ENCODE data around the gene CORO1C. TPM values are rescaled to one million over a fixed set of nuclear protein-coding genes. Genes with fewer than 3 reads are reported as not detected.

Gene CORO1C
- total RNA-seq, 1 donor = 261 TPM

GRCh38 chr12:108689314-108690190 is 41.8 kb downstream of the CORO1C start:
- Histone ChIP-seq H3K4me2 (ENCODE audit: insufficient read depth, low read length) (peak overlapping the region; percentile 82), H3K27ac (ENCODE audit: low read depth, low read length) (peak overlapping the region; percentile 98), H3K4me3 (ENCODE audit: insufficient read depth, low read length) (no peak overlapping the region), H4K20me1 (ENCODE audit: insufficient read depth, low read length) (peaks cover 12% of the 10 kb centered on the region), H3K36me3 (ENCODE audit: insufficient read depth, low read length) (peaks cover 27% of the 10 kb centered on the region), H3K79me2 (ENCODE audit: insufficient read depth, low read length) (peaks cover 92% of the 10 kb centered on the region), H3K4me1 (ENCODE audit: insufficient read depth, low read length) (peaks cover 75% of the 10 kb centered on the region), H2AFZ (ENCODE audit: low read length) (no peak overlapping the region), H3K9me3 (ENCODE audit: low read depth, low read length) (no peaks in the 10 kb centered on the region), H3K27me3 (ENCODE audit: insufficient read depth, low read length) (no peaks in the 10 kb centered on the region)
- TF ChIP-seq CTCF (IDR thresholded peaks at IDR 0.05; ENCODE audit: extremely low read depth, low read depth, low read length) = no peak
- peak; percentile 47 for DNase-seq (ENCODE audit: insufficient read length, low spot score, missing footprints)

- H3K4me3 ChIP-seq (ENCODE audit: insufficient read depth, low read length) = peak overlapping the region; percentile 0
- peaks cover 93% of the 10 kb centered on the region for H3K79me2 ChIP-seq (ENCODE audit: insufficient read depth, low read length)
- H2AFZ ChIP-seq (ENCODE audit: low read length) = no peak overlapping the region
- H3K4me2 ChIP-seq (ENCODE audit: insufficient read depth, low read length) = peak overlapping the region; percentile 25
- no peak for DNase-seq (ENCODE audit: insufficient read length, low spot score, missing footprints)
- peaks cover 59% of the 10 kb centered on the region for H3K4me1 ChIP-seq (ENCODE audit: insufficient read depth, low read length)
- H3K9me3 ChIP-seq (ENCODE audit: low read depth, low read length) = no peaks in the 10 kb centered on the region
- H3K36me3 ChIP-seq (ENCODE audit: insufficient read depth, low read length) = peaks cover 15% of the 10 kb centered on the region
- H3K27me3 ChIP-seq (ENCODE audit: insufficient read depth, low read length) = no peaks in the 10 kb centered on the region
- peak overlapping the region; percentile 66 for H3K27ac ChIP-seq (ENCODE audit: low read depth, low read length)
- no peak for TF ChIP-seq CTCF (IDR thresholded peaks at IDR 0.05; ENCODE audit: extremely low read depth, low read depth, low read length)
- peaks cover 20% of the 10 kb centered on the region for H4K20me1 ChIP-seq (ENCODE audit: insufficient read depth, low read length)
Measured at GRCh38 chr12:108686780-108687179, 44.5 kb downstream of the CORO1C start.

DNA sequence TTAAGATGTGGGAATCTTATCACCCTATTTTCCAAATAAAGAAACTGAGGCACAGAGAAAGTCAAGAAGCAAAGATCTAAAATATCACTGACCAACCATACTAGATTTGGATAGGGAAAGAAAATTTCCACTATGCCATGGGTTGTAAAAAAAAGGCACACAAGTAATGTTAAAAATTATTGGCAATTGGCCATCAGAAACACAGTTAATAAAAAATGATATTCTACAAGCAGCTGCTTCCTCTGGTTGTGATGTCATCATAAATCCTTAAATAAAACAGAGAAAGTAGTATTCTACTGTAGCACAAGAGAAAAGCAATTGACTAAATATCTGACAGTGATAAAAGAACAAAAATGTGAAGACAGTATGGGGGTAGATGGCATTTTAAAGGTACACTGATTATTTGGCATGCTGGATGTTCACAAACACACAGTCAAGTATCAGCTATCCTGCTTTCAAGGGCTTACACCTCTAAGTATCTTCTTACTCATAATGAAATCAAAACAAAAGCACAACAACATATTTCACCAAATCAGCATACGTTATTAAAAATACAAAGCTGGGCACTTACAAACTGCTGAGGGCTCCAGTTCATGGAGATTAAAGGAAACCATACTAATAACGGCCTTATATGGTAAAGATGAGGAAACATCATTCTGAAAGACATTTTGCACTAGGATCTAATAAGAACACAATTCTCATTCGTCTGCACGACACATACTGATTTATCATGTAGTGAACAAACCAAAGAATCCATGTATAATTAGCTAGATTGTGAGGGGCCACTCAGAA is 45.7 kb downstream of the CORO1C start:
- Histone ChIP-seq H3K36me3 (ENCODE audit: insufficient read depth, low read length) (peaks cover 15% of the 10 kb centered on the region), H4K20me1 (ENCODE audit: insufficient read depth, low read length) (peaks cover 27% of the 10 kb centered on the region), H3K9me3 (ENCODE audit: low read depth, low read length) (no peaks in the 10 kb centered on the region), H2AFZ (ENCODE audit: low read length) (no peak overlapping the region), H3K27ac (ENCODE audit: low read depth, low read length) (peak overlapping the region; percentile 66), H3K4me1 (ENCODE audit: insufficient read depth, low read length) (peaks cover 50% of the 10 kb centered on the region), H3K4me3 (ENCODE audit: insufficient read depth, low read length) (no peak overlapping the region), H3K4me2 (ENCODE audit: insufficient read depth, low read length) (peak overlapping the region; percentile 45), H3K27me3 (ENCODE audit: insufficient read depth, low read length) (no peaks in the 10 kb centered on the region), H3K79me2 (ENCODE audit: insufficient read depth, low read length) (peaks cover 99% of the 10 kb centered on the region)
- no peak for TF ChIP-seq CTCF (IDR thresholded peaks at IDR 0.05; ENCODE audit: extremely low read depth, low read depth, low read length)
- no peak for DNase-seq (ENCODE audit: insufficient read length, low spot score, missing footprints)

Data from osteoblast (primary cell).